DMS 273 treated with DMSO at 0.1 percent for 48 hours (cell line): ENCODE data around the gene CFAP20DC.
A peak's percentile ranks its signal among the peaks of the same experiment; 100 is the strongest.
"Not testable (repeated sequence)": the region's sequence is repeated elsewhere in the genome, so short reads cannot be mapped to it uniquely, and the experiment has no call there.

Source experiments
- DNase-seq: peaks from one replicate; lab custom pipeline; 2025; lab: John Stamatoyannopoulos, UW

CFAP20DC gene

GRCh38 chr3:59017617-59017984, 32.2 kb downstream of the CFAP20DC start:
- no peak for DNase-seq

GRCh38 chr3:59016930-59017616, 32.8 kb downstream of the CFAP20DC start:
- DNase-seq, result no peak

- DNase-seq, result no peak
Measured at GRCh38 chr3:59013611-59014010, 36.2 kb downstream of the CFAP20DC start.

GRCh38 chr3:59006634-59007517, 42.9 kb downstream of the CFAP20DC start:
- DNase-seq, result peak; percentile 10

GRCh38 chr3:59001675-59002074, 48.1 kb downstream of the CFAP20DC start:
- DNase-seq, result no peak

- peak; percentile 10 for DNase-seq
Measured at GRCh38 chr3:58999774-59000160, 50.1 kb downstream of the CFAP20DC start.

- DNase-seq, result no peak
Measured at GRCh38 chr3:58999134-58999773, 50.6 kb downstream of the CFAP20DC start.

- DNase-seq, result no peak
Measured at GRCh38 chr3:58998476-58999117, 51.2 kb downstream of the CFAP20DC start.

GRCh38 chr3:58996730-58997129, 53.1 kb downstream of the CFAP20DC start:
- no peak for DNase-seq

- DNase-seq, result no peak
Measured at GRCh38 chr3:58994746-58995330, 55.0 kb downstream of the CFAP20DC start.

- no peak for DNase-seq
Measured at GRCh38 chr3:58993547-58993946, 56.3 kb downstream of the CFAP20DC start.

GRCh38 chr3:58991623-58992022, 58.2 kb downstream of the CFAP20DC start:
- no peak for DNase-seq

- DNase-seq, result no peak
Measured at GRCh38 chr3:58991026-58991425, 58.8 kb downstream of the CFAP20DC start.

- no peak for DNase-seq
Measured at GRCh38 chr3:58989955-58990354, 59.9 kb downstream of the CFAP20DC start.

- no peak for DNase-seq
Measured at GRCh38 chr3:58989163-58989562, 60.7 kb downstream of the CFAP20DC start.

GRCh38 chr3:58988041-58988440, 61.8 kb downstream of the CFAP20DC start:
- DNase-seq, result no peak

- DNase-seq, result no peak
Measured at GRCh38 chr3:58986654-58987053, 63.2 kb downstream of the CFAP20DC start.

GRCh38 chr3:58979840-58980239, 70.0 kb downstream of the CFAP20DC start:
- DNase-seq, result no peak

GRCh38 chr3:58973796-58974195, 76.0 kb downstream of the CFAP20DC start:
- no peak for DNase-seq

- DNase-seq, result not testable (repeated sequence)
Measured at GRCh38 chr3:58967866-58968265, 82.0 kb downstream of the CFAP20DC start.

- DNase-seq, result no peak
Measured at GRCh38 chr3:58965865-58966264, 84.0 kb downstream of the CFAP20DC start.

- DNase-seq, result no peak
Measured at GRCh38 chr3:58963928-58964503, 85.8 kb downstream of the CFAP20DC start.
